HG02938 (cell line): ENCODE results near the gene RPAP3.

ENCODE experiments used
- ATAC-seq: cut with Tn5 transposase; IDR thresholded peaks from one replicate; pipeline ENCODE4 v1.9.1; 2021; ENCODE audit warnings: mild to moderate bottlenecking, moderate library complexity; ENCODE audit not compliant: unreplicated experiment

Gene RPAP3

GRCh38 chr12:47612953-47613352 is 92.9 kb downstream of the RPAP3 start:
- no peak for ATAC-seq

GRCh38 chr12:47611906-47612305 is 93.9 kb downstream of the RPAP3 start:
- ATAC-seq: no peak
